Stomach smooth muscle (tissue), 2 donors: Measurements from ENCODE around the gene NR2C2.

Experiments
- H3K27ac ChIP-seq: one replicate; pipeline ENCODE4 v1.7.0; 2013; ENCODE audit warnings: mild to moderate bottlenecking, low read length, inconsistent platforms
- H3K27me3 ChIP-seq, 2 donors: one replicate each; pipeline ENCODE4 v1.7.0; 2013; ENCODE audit warnings: low read length in 2 of 2; ENCODE audit not compliant: insufficient read depth in 2 of 2, control insufficient read depth in 1 of 2
- H3K36me3 ChIP-seq, 2 donors: one replicate each; pipeline ENCODE4 v1.7.0; 2013; ENCODE audit warnings: low read length in 2 of 2; ENCODE audit not compliant: control insufficient read depth in 2 of 2, insufficient read depth in 2 of 2
- H3K4me1 ChIP-seq: one replicate; pipeline ENCODE4 v1.7.0; 2013; ENCODE audit warnings: low read length; ENCODE audit not compliant: control insufficient read depth, insufficient read depth
- H3K4me3 ChIP-seq, 2 donors: one replicate each; pipeline ENCODE4 v1.7.0; 2013; ENCODE audit warnings: low read length in 2 of 2
- H3K9ac ChIP-seq, 2 donors: one replicate each; pipeline ENCODE4 v1.7.0; 2013; ENCODE audit warnings: low read length in 2 of 2, mild to moderate bottlenecking in 1 of 2
- H3K9me3 ChIP-seq, 2 donors: one replicate each; pipeline ENCODE4 v1.7.0; 2013; ENCODE audit warnings: low read length in 2 of 2; ENCODE audit not compliant: control insufficient read depth in 2 of 2
- donor health status: healthy.
- donor health status: Pancreatic carcinoma.

The NR2C2 gene

GRCh38 chr3:14909250-14909649, 38.1 kb upstream of the NR2C2 start:
- no peak overlapping the region for H3K27ac ChIP-seq
- H3K27me3 ChIP-seq: no peaks in the 10 kb centered on the region
- H3K4me3 ChIP-seq: no peak overlapping the region
- H3K9ac ChIP-seq: no peak overlapping the region
- H3K36me3 ChIP-seq: peaks cover 3% of the 10 kb centered on the region in 2 donors
- no peaks in the 10 kb centered on the region for H3K4me1 ChIP-seq
- peaks cover 0 to 10% of the 10 kb centered on the region in 2 donors for H3K9me3 ChIP-seq

- Histone ChIP-seq H3K4me1 (peaks cover 5% of the 10 kb centered on the region), H3K27me3 (no peaks in the 10 kb centered on the region), H3K4me3 (no peak overlapping the region), H3K36me3 (peaks cover 3% of the 10 kb centered on the region in 2 donors), H3K27ac (no peak overlapping the region), H3K9me3 (no peaks in the 10 kb centered on the region), H3K9ac (no peak overlapping the region)
Observed at GRCh38 chr3:14911651-14912050, 35.7 kb upstream of the NR2C2 start.

- H3K36me3 ChIP-seq: peaks cover 3% of the 10 kb centered on the region in 2 donors
- no peak overlapping the region for H3K4me3 ChIP-seq
- H3K27ac ChIP-seq: no peak overlapping the region
- no peaks in the 10 kb centered on the region for H3K9me3 ChIP-seq
- no peak overlapping the region for H3K9ac ChIP-seq
- H3K27me3 ChIP-seq: no peaks in the 10 kb centered on the region
- peaks cover 5% of the 10 kb centered on the region for H3K4me1 ChIP-seq
Observed at GRCh38 chr3:14913071-14913925, 34.1 kb upstream of the NR2C2 start.

- no peak overlapping the region for H3K9ac ChIP-seq
- H3K36me3 ChIP-seq: peaks cover 3 to 4% of the 10 kb centered on the region in 2 donors
- H3K4me3 ChIP-seq: no peak overlapping the region
- no peak overlapping the region for H3K27ac ChIP-seq
- H3K4me1 ChIP-seq: peaks cover 5% of the 10 kb centered on the region
- no peaks in the 10 kb centered on the region for H3K9me3 ChIP-seq
- H3K27me3 ChIP-seq: no peaks in the 10 kb centered on the region
Observed at GRCh38 chr3:14913926-14914778, 33.2 kb upstream of the NR2C2 start.

- H3K36me3 ChIP-seq: peaks cover 3 to 4% of the 10 kb centered on the region in 2 donors
- H3K4me3 ChIP-seq: no peak overlapping the region
- peaks cover 5% of the 10 kb centered on the region for H3K4me1 ChIP-seq
- H3K9ac ChIP-seq: no peak overlapping the region
- H3K27ac ChIP-seq: no peak overlapping the region
- no peaks in the 10 kb centered on the region for H3K27me3 ChIP-seq
- no peaks in the 10 kb centered on the region for H3K9me3 ChIP-seq
Observed at GRCh38 chr3:14914779-14915117, 32.6 kb upstream of the NR2C2 start.

- Histone ChIP-seq H3K27me3 (no peaks in the 10 kb centered on the region), H3K36me3 (peaks cover 3 to 4% of the 10 kb centered on the region in 2 donors), H3K27ac (no peak overlapping the region), H3K9me3 (no peaks in the 10 kb centered on the region), H3K4me1 (peaks cover 6% of the 10 kb centered on the region), H3K9ac (no peak overlapping the region), H3K4me3 (no peak overlapping the region)
Observed at GRCh38 chr3:14915636-14916222, 31.7 kb upstream of the NR2C2 start.

GRCh38 chr3:14918356-14918860, 29.0 kb upstream of the NR2C2 start:
- Histone ChIP-seq H3K27me3 (no peaks in the 10 kb centered on the region), H3K9me3 (no peaks in the 10 kb centered on the region), H3K4me1 (peaks cover 12% of the 10 kb centered on the region), H3K4me3 (no peak overlapping the region), H3K27ac (no peak overlapping the region), H3K36me3 (peaks cover 0 to 2% of the 10 kb centered on the region in 2 donors), H3K9ac (no peak overlapping the region)

- H3K27ac ChIP-seq: no peak overlapping the region
- H3K36me3 ChIP-seq: peaks cover 0 to 2% of the 10 kb centered on the region in 2 donors
- H3K9ac ChIP-seq: no peak overlapping the region
- no peaks in the 10 kb centered on the region for H3K9me3 ChIP-seq
- H3K4me3 ChIP-seq: no peak overlapping the region
- H3K4me1 ChIP-seq: peaks cover 7% of the 10 kb centered on the region
- H3K27me3 ChIP-seq: no peaks in the 10 kb centered on the region
Observed at GRCh38 chr3:14920536-14920935, 26.8 kb upstream of the NR2C2 start.

GRCh38 chr3:14921034-14921616, 26.3 kb upstream of the NR2C2 start:
- no peaks in the 10 kb centered on the region for H3K9me3 ChIP-seq
- no peaks in the 10 kb centered on the region for H3K27me3 ChIP-seq
- H3K36me3 ChIP-seq: peaks cover 0 to 2% of the 10 kb centered on the region in 2 donors
- no peak overlapping the region for H3K4me3 ChIP-seq
- H3K27ac ChIP-seq: no peak overlapping the region
- H3K9ac ChIP-seq: no peak overlapping the region
- peaks cover 7% of the 10 kb centered on the region for H3K4me1 ChIP-seq
